ENCODE measurements around the gene PTPRU.

GRCh38 chr1:29202584-29203340 lies 33.6 kb upstream of the PTPRU start:
- TF ChIP-seq, protein P1, sequence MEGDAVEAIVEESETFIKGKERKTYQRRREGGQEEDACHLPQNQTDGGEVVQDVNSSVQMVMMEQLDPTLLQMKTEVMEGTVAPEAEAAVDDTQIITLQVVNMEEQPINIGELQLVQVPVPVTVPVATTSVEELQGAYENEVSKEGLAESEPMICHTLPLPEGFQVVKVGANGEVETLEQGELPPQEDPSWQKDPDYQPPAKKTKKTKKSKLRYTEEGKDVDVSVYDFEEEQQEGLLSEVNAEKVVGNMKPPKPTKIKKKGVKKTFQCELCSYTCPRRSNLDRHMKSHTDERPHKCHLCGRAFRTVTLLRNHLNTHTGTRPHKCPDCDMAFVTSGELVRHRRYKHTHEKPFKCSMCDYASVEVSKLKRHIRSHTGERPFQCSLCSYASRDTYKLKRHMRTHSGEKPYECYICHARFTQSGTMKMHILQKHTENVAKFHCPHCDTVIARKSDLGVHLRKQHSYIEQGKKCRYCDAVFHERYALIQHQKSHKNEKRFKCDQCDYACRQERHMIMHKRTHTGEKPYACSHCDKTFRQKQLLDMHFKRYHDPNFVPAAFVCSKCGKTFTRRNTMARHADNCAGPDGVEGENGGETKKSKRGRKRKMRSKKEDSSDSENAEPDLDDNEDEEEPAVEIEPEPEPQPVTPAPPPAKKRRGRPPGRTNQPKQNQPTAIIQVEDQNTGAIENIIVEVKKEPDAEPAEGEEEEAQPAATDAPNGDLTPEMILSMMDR (IDR thresholded peaks at IDR 0.05; ENCODE audit: low read length) = peak; percentile 97
- no peak for TF ChIP-seq EZH2 (optimal IDR thresholded peaks at IDR 0.05; ENCODE audit: low read depth, low read length)
